ENCODE measurements around the gene SLC38A1. TPM values are rescaled to one million over a fixed set of nuclear protein-coding genes. Genes with fewer than 3 reads are reported as not detected.

SLC38A1 gene
- 155 TPM for total RNA-seq (2021; ENCODE audit: unreplicated experiment)
- 52.7 and 57.0 TPM in 2 replicates for polyA plus RNA-seq (2012)
- percentile 98 among the genes with signal in this experiment for Bru-seq, nascent RNA
- percentile 99 among the genes with signal in this experiment for BruChase-seq, experiment 1, labeled RNA remaining after a 6-hour chase
- BruChase-seq, experiment 2, labeled RNA remaining after a 2-hour chase: percentile 98 among the genes with signal in this experiment
- long read RNA-seq, full-length matches to known transcripts: 79 of 189 reads
- long read RNA-seq, partial matches to known transcripts: 15 of 189 reads
- long read RNA-seq, other reads (novel, unspliced or antisense): 95 of 189 reads

GRCh38 chr12:46268583-46269428 is at the start of gene SLC38A1:
TSS of gene SLC38A1 (minus strand) at chr12:46269043. CDS start at chr12:46239800, 29,243 bp downstream.
- intact Hi-C loops (cut with micrococcal nuclease): loop anchor here (2.0 to 10.0 kb wide), 4 partner anchors 88 to 408 kb away; partner anchors contain the start of gene SCAF11
- Histone ChIP-seq H3K27ac (ENCODE audit: low read depth, low read length) (peak within 1 kb of the TSS; percentile 76), H3K27me3 (ENCODE audit: insufficient read depth, low read length) (no peaks in the 10 kb centered on the region), H3K36me3 (ENCODE audit: control insufficient read depth in 1 of 2, insufficient read depth in 2 of 2, low read length in 2 of 2) (no peaks in the 10 kb centered on the region; a peak in 1 of 4 replicates), H3K9me3 (ENCODE audit: control insufficient read depth in 1 of 2, insufficient read depth in 1 of 2, low read depth in 1 of 2, low read length in 2 of 2) (no peaks in the 10 kb centered on the region), H3K9me2 (ENCODE audit: insufficient read depth) (no peaks in the 10 kb centered on the region), H3K4me1 (ENCODE audit: control insufficient read depth in 1 of 2, insufficient read depth in 2 of 2, low read length in 2 of 2) (peaks cover 25 to 48% of the 10 kb centered on the region in 2 experiments), H2AFZ (ENCODE audit: low read depth, low read length, poor library complexity, severe bottlenecking) (no peak within 1 kb of the TSS), H4K20me1 (ENCODE audit: insufficient read depth) (peaks cover 6% of the 10 kb centered on the region; the same call in 1 of the 2 replicates), H3K79me2 (ENCODE audit: insufficient read depth, low read length) (peaks cover 50% of the 10 kb centered on the region), H3K9ac (ENCODE audit: low read length) (peak within 1 kb of the TSS; percentile 98), H3K4me3 (replicated peaks in 1 of 2; ENCODE audit: low read depth in 1 of 2, low read length in 2 of 2) (peak within 1 kb of the TSS; percentile 69 to 95), H3K4me2 (ENCODE audit: low read length) (peak within 1 kb of the TSS; percentile 83)
- DNase-seq (ENCODE audit: low read depth, low spot score): peak; percentile 62
- ChIA-PET RAD21 (ENCODE audit: low non-redundant PET in 1 of 2, low total read pairs in 2 of 2, uncharacterized antibody in 2 of 2, unreplicated experiment in 2 of 2) (no interaction called here), POLR2A (interaction anchor here (0.7 to 2.2 kb wide), 5 partner anchors 8 to 163 kb away, joined by 3 to 7 read pairs (median 3); no protein-coding TSS in a partner anchor), CTCF (interaction anchor here (0.5 to 2.3 kb wide), 3 partner anchors 20 to 752 kb away, joined by 4 to 6 read pairs (median 5); no protein-coding TSS in a partner anchor)
- TSS peak; percentile 44 for BruUV-seq (replicated peaks)
- peak; percentile 80 for ATAC-seq
- peak; percentile 89 for TF ChIP-seq ZFX (IDR thresholded peaks at IDR 0.05)
- TF ChIP-seq TCF7L2 (IDR thresholded peaks at IDR 0.05; ENCODE audit: borderline replicate concordance, extremely low read depth, insufficient read depth, insufficient read length): peak; percentile 56
- TF ChIP-seq FOSL1 (IDR thresholded peaks at IDR 0.05; ENCODE audit: low read depth): no peak
- no peak for TF ChIP-seq EZH2 (IDR thresholded peaks at IDR 0.05)
- no peak for TF ChIP-seq YY1 (IDR thresholded peaks at IDR 0.05; ENCODE audit: extremely low read depth, insufficient replicate concordance, low read depth, low read length)
- TF ChIP-seq, protein P1, sequence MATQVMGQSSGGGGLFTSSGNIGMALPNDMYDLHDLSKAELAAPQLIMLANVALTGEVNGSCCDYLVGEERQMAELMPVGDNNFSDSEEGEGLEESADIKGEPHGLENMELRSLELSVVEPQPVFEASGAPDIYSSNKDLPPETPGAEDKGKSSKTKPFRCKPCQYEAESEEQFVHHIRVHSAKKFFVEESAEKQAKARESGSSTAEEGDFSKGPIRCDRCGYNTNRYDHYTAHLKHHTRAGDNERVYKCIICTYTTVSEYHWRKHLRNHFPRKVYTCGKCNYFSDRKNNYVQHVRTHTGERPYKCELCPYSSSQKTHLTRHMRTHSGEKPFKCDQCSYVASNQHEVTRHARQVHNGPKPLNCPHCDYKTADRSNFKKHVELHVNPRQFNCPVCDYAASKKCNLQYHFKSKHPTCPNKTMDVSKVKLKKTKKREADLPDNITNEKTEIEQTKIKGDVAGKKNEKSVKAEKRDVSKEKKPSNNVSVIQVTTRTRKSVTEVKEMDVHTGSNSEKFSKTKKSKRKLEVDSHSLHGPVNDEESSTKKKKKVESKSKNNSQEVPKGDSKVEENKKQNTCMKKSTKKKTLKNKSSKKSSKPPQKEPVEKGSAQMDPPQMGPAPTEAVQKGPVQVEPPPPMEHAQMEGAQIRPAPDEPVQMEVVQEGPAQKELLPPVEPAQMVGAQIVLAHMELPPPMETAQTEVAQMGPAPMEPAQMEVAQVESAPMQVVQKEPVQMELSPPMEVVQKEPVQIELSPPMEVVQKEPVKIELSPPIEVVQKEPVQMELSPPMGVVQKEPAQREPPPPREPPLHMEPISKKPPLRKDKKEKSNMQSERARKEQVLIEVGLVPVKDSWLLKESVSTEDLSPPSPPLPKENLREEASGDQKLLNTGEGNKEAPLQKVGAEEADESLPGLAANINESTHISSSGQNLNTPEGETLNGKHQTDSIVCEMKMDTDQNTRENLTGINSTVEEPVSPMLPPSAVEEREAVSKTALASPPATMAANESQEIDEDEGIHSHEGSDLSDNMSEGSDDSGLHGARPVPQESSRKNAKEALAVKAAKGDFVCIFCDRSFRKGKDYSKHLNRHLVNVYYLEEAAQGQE (IDR thresholded peaks at IDR 0.05; ENCODE audit: low read depth): no peak
- no peak for TF ChIP-seq JUND (IDR thresholded peaks at IDR 0.05)
- TF ChIP-seq SRF (IDR thresholded peaks at IDR 0.05; ENCODE audit: low read depth): no peak
- 0 out of 2 replicates have a peak, but pooled peaks have one; percentile 8 for TF ChIP-seq RAD21 (IDR thresholded peaks at IDR 0.05; ENCODE audit: low read depth)
- peak; percentile 82; the same call in 1 of the 2 replicates for TF ChIP-seq SIN3A (IDR thresholded peaks at IDR 0.05; ENCODE audit: low read depth)
- TF ChIP-seq, protein P2, sequence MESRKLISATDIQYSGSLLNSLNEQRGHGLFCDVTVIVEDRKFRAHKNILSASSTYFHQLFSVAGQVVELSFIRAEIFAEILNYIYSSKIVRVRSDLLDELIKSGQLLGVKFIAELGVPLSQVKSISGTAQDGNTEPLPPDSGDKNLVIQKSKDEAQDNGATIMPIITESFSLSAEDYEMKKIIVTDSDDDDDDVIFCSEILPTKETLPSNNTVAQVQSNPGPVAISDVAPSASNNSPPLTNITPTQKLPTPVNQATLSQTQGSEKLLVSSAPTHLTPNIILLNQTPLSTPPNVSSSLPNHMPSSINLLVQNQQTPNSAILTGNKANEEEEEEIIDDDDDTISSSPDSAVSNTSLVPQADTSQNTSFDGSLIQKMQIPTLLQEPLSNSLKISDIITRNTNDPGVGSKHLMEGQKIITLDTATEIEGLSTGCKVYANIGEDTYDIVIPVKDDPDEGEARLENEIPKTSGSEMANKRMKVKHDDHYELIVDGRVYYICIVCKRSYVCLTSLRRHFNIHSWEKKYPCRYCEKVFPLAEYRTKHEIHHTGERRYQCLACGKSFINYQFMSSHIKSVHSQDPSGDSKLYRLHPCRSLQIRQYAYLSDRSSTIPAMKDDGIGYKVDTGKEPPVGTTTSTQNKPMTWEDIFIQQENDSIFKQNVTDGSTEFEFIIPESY (IDR thresholded peaks at IDR 0.05; ENCODE audit: extremely low read depth, insufficient replicate concordance, low read length): no peak
- TF ChIP-seq ZNF274 (IDR thresholded peaks at IDR 0.05; ENCODE audit: low read depth, low read length): no peak
- TF ChIP-seq MAX (IDR thresholded peaks at IDR 0.05): peak; percentile 97
- TF ChIP-seq SP1 (IDR thresholded peaks at IDR 0.05; ENCODE audit: low read depth): peak; percentile 56
- TF ChIP-seq POLR2A (IDR thresholded peaks at IDR 0.05; ENCODE audit: borderline replicate concordance, extremely low read depth, insufficient read depth, insufficient read length): peak; percentile 63
- no peak for TF ChIP-seq EZH2phosphoT487 (IDR thresholded peaks at IDR 0.05; ENCODE audit: borderline replicate concordance)
- no peak for TF ChIP-seq EGR1 (IDR thresholded peaks at IDR 0.05; ENCODE audit: low read depth)
- peak; percentile 16; the same call in 1 of the 2 replicates for TF ChIP-seq CBX3 (IDR thresholded peaks at IDR 0.05; ENCODE audit: low read depth)
- TF ChIP-seq ELF1 (IDR thresholded peaks at IDR 0.05; ENCODE audit: borderline replicate concordance, low read depth): no peak
- TF ChIP-seq ATF3 (IDR thresholded peaks at IDR 0.05): no peak

Measured in HCT116 (cell line).